Glomerular endothelial cell (primary cell): ENCODE measurements around the gene ZNF148. TPM values are rescaled to one million over a fixed set of nuclear protein-coding genes. Genes with fewer than 3 reads are reported as not detected.

Experiments
- DNase-seq: peaks from one replicate; pipeline ENCODE4 v3.0.0-alpha.2; 2011; ENCODE audit warnings: low read depth, low spot score; ENCODE audit errors: extremely low read depth
- total RNA-seq: library from RNA; depleted of rRNA; stranded (reverse); fragments of >200 nt; gene quantifications from 2 replicates; pipeline ENCODE4 v1.2.3, GENCODE V29; 2015

ZNF148 gene
- total RNA-seq, 1 donor from 2014 or later, result 21.4 TPM

- no peak for DNase-seq
Measured at GRCh38 chr3:125194061-125194848, 180.9 kb downstream of the ZNF148 start.

- no peak for DNase-seq
Measured at GRCh38 chr3:125192190-125193035, 182.7 kb downstream of the ZNF148 start.

- DNase-seq, result no peak
Measured at GRCh38 chr3:125191730-125192129, 183.4 kb downstream of the ZNF148 start.

- DNase-seq, result no peak
Measured at GRCh38 chr3:125191256-125191655, 183.9 kb downstream of the ZNF148 start.

GRCh38 chr3:125190786-125191185, 184.3 kb downstream of the ZNF148 start:
- DNase-seq, result no peak

GRCh38 chr3:125189378-125190165, 185.6 kb downstream of the ZNF148 start:
- DNase-seq, result no peak

- DNase-seq, result no peak
Measured at GRCh38 chr3:125188955-125189354, 186.2 kb downstream of the ZNF148 start.

GRCh38 chr3:125187599-125187910, 187.6 kb downstream of the ZNF148 start:
- DNase-seq, result no peak

GRCh38 chr3:125186800-125187598, 188.1 kb downstream of the ZNF148 start:
- no peak for DNase-seq

- DNase-seq, result no peak
Measured at GRCh38 chr3:125186261-125186787, 188.8 kb downstream of the ZNF148 start.

- no peak for DNase-seq
Measured at GRCh38 chr3:125185805-125186204, 189.3 kb downstream of the ZNF148 start.

GRCh38 chr3:125179884-125180240, 195.3 kb downstream of the ZNF148 start:
- no peak for DNase-seq

- no peak for DNase-seq
Measured at GRCh38 chr3:125179143-125179883, 195.8 kb downstream of the ZNF148 start.

- no peak for DNase-seq
Measured at GRCh38 chr3:125177746-125178145, 197.4 kb downstream of the ZNF148 start.

Other genes with a start within 250 kb of the ZNF148 start
- 1.4 and 1.9 TPM in 2 replicates for gene SLC12A8, start 162.6 kb downstream of the ZNF148 start, total RNA-seq
- gene SNX4, start 144.9 kb upstream of the ZNF148 start, total RNA-seq, result 34.5 and 39.6 TPM in 2 replicates
- 8.9 and 9.0 TPM in 2 replicates for gene OSBPL11, start 220.2 kb upstream of the ZNF148 start, total RNA-seq